ENCODE measurements around the gene CAVIN2.

The CAVIN2 gene

GRCh38 chr2:191839918-191840804 lies 6.7 kb downstream of the CAVIN2 start:
- DNase-seq (ENCODE audit: low read depth) = no peak

DNA sequence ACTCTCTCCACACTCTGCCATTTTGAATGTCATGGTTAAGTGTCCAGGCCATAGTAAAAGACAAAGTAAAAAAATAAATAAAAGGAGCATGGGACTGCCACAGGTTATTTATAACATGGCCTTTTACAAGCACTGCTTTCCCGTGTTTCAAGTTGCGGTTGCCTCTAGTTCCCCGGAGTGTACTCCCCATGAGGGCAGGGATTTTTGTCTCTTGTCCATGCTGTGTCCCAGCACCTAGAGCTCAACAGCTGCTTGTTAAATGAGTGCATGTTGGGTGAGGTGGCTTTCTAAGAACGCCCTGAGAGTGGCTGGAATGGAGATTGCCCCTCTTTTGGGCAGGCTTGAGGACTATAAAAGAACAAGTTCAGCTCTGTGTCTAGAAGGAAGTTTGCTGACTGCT lies 8.4 kb downstream of the CAVIN2 start:
- no peak for DNase-seq (ENCODE audit: low read depth)

- no peak for DNase-seq (ENCODE audit: low read depth)
These were observed 9.8 kb downstream of the CAVIN2 start for GRCh38 chr2:191836853-191837769.

DNA sequence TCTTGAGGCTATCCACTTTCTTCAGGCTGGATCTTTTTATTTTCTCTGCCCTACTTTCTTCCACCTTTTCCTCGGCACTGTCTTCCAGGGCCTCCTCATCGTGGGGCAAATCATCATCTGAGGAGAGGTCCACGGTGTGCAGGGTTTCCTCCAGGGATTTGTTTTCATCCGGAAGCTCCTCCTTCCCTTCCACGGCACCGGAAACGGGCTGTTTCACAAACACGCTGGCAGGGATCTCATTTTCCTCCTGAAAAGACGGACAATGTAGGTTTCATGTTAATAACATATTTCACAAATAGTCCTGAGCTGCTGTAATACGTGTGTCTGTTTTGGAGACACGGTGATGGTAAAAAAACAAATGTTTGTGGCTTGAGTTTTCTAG lies 10.4 kb downstream of the CAVIN2 start:
- no peak for DNase-seq (ENCODE audit: low read depth)

DNA sequence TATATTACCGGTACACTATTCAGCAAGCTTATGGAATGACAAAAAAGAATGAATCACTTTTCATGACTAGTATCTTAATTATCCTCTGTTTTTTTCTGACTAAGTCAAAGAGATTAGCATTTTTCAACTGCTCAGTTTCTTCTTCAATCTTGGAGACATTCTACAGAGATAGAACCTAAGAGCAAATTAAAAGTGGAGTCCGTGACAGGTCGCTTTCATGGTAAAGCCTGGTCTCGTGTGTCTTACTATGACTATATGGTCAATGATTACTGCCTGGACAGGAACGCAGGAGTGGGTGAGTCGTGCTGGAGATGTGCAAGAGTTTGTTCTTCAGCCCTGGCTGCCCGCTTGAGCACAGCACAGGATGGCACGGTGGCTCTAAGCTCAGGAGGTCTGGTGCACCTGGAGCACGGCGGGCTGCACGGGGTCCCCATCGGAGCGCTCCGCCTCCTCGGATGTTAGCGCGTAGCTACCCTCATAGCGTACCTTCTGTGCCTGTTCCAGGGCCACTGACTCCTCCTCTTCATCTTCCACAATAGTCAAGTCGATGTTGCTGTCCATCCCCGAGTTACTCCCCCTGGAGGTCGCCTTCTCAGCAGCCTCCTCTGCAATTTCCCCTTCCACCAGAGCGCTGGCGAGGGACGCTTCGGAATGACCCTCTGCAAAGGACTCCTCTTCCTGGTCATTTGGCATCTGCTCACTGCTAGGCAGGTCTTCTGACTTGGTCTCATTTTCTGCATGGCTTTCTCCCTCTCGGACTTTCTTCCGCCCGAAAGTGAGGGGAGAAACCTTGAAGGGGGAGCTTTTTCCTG lies 11.1 kb downstream of the CAVIN2 start:
- DNase-seq (ENCODE audit: low read depth) = no peak

GRCh38 chr2:191835100-191835499 lies 11.8 kb downstream of the CAVIN2 start:
- DNase-seq (ENCODE audit: low read depth) = no peak

GRCh38 chr2:191833356-191833755 lies 13.5 kb downstream of the CAVIN2 start:
- no peak for DNase-seq (ENCODE audit: low read depth)

- no peak for DNase-seq (ENCODE audit: low read depth)
These were observed 14.2 kb downstream of the CAVIN2 start for GRCh38 chr2:191832668-191833067.

DNA sequence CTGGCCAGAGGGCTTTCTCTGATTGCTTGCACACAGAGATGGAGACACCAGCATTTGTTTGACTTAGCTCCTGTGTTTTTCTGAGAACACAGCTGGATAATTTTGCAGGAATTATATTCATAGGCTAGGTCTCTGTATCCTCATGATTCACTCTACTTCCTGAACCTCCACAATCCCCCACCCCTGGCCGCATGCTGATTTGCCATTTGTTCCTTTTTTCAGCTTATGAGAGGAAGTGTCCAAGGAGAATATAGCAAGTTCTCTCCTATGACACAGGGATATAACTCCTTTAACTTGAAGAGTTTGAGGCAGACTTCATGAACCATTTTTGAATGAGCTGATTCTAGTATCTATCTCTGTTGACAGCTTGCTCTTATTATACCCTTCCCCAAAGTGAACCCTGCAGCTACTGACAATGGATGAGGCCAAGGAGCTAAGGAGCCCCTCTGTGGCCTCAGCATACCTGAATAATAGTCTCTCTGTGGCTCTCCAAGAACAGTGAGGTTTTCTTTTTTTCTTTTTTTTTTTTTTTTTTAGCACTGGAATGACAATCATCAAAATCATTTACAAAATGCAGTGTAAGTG lies 15.4 kb downstream of the CAVIN2 start:
- no peak for DNase-seq (ENCODE audit: low read depth)

DNA sequence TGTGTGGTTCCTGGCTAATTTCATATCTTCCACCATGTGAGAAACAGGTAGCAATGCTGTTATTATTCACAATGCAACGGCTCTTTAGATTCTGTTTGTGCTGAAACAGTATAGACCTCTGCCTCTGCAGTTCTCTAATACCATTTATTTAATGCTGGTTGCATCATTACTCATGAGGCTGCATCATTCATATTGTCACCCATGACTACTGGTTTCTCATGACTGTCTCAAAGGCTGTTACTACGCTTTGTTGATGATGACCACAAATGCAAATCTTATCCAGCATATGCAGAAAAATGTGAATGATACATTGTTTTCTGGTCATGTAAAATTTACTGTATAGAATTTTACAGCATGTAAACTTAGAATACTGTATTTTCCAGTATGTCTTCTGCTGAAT lies 22.5 kb downstream of the CAVIN2 start:
- DNase-seq (ENCODE audit: low read depth) = no peak

DNA sequence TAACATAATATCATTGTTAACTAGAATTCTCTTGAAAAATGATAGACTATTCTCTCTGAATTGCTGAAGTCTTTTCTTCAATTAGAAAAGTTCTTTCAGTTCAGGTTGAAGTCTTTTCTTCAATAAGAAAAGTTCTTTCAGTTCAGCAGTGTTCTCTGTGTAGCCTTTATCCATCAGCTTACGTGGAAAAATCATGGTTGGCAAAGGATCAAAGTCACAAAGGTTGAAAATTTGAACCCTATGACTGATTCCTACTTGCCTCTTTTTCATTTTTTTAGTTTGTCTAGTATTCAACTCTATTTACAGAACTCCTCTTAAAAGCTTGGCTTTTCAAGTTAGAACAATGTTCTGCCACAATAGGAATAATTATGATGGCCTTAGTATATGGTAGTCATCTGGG lies 25.8 kb downstream of the CAVIN2 start:
- DNase-seq (ENCODE audit: low read depth) = no peak

DNA sequence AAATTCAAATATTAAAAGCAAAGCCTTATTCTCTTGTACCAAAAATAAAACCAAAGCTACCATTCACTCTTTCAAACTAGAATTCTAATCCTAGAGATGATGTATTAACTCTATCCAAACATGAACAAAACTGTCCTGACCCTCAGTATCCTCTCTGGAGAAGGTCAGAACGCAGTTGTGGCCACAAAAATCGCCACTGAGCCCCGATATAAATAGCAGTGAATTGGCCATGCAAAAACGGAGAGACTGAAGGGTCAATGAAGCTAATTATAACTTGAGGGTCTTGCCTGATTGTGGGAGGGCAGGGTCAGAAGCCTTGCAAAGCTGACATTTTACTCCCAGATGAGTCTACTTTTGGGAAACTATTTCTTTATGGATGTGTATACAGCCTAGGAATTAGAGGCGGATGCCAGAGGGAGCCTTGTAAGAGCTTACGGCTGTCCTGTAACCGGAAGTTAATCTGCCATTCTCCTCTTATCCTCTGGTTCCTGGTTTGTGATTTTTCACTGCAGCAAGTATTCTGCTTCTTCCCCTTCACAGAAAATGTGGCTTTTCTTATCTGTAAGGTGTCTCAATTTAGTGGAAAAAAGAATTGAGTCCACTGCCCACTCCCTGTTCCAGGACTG lies 28.1 kb downstream of the CAVIN2 start:
- no peak for DNase-seq (ENCODE audit: low read depth)

DNA sequence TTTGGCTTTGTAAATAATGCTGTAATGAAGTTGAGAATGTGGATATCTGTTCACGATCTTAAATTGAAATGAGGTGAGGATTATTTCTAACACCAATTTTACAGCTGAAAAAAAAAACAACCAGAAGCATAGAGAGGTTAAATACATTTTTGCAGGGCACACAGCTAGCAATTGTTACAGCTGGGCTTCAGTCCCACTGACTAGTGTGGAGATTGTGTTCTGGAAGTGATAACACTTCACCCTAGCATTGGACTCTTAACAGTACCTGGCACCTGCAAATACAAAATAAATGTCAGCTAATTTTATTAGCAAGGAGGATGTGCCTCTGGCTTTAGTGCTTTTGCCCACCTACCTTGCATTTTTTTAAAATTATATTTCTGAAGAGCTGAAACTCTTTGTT lies 28.8 kb downstream of the CAVIN2 start:
- no peak for DNase-seq (ENCODE audit: low read depth)

GRCh38 chr2:191815010-191815409 lies 31.9 kb downstream of the CAVIN2 start:
- DNase-seq (ENCODE audit: low read depth) = no peak

GRCh38 chr2:191813943-191814342 lies 32.9 kb downstream of the CAVIN2 start:
- no peak for DNase-seq (ENCODE audit: low read depth)

DNA sequence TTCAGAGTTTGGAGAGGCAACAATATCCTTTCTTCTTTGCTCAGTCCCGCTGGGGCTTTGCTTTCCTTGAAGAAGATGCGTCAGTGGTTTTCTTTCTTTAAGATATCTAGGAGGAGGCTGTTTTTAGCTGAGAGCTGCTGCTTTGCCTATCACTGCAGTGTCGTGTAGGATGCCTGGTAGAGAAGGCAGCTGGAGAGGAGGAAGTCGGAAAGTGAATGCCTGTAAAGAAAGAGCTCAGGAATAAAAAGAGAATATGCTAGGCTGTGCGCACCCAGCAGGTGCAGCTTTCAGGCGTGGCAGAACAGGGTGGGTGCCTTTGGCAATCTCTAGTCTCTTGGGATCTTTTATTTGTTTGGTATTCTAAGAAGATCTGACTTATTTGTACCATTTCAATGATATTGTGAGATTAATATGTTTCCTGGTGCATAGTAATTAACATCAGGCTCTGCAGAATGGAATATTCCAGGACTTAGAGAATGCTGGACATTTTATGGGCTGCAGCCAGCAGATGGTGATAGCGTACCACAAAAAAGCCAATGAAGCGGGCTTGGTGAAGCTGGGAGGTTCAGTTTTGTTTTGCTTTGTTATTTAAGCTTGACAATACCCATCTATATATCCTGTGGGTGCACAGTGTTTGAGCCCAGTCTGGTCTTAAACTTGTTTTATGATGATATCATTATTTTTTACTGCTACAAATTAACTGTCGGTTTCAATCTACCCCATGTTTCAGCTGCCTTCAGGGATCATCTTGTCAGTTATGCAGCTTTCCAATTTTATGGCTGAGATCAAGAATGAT lies 34.9 kb downstream of the CAVIN2 start:
- peak; percentile 16 for DNase-seq (ENCODE audit: low read depth)

DNA sequence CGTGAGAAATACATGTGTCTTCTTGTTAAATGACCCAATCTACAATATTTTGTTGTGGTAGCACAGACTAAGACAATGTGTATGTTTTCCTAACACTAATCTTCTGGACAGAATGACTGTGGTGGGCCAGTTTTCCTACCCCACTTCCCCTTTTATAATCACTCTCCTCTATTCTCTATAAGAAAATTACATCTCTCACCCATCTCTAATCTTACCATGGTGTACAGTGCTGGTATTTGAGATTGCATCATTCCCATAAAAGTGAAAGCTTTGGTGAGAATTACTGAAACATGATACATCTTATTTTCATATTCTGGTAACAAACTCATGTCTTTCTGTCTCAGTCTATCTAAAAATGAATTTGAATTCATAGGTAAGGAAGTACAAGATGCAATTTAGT lies 40.5 kb downstream of the CAVIN2 start:
- no peak for DNase-seq (ENCODE audit: low read depth)

- no peak for DNase-seq (ENCODE audit: low read depth)
These were observed 42.1 kb downstream of the CAVIN2 start for GRCh38 chr2:191804766-191805165.

DNA sequence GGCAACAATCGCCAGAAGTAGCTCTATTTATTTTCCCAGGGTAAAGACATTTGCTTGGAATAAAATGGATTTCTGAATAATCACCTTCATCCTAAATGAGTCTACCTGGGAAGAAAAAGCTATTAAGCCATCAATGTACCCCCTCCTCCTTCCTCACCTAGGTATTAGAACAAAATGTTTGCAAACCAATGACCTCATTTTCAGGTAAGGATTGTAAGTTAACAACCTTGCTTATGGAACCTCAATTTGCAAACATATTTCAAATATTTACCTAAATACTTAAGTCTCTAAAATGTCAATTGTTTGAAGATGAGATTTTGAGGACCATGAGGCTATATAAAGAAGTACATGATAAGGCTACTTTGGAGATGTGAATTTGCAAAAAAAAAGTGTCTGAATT lies 43.9 kb downstream of the CAVIN2 start:
- no peak for DNase-seq (ENCODE audit: low read depth)

DNA sequence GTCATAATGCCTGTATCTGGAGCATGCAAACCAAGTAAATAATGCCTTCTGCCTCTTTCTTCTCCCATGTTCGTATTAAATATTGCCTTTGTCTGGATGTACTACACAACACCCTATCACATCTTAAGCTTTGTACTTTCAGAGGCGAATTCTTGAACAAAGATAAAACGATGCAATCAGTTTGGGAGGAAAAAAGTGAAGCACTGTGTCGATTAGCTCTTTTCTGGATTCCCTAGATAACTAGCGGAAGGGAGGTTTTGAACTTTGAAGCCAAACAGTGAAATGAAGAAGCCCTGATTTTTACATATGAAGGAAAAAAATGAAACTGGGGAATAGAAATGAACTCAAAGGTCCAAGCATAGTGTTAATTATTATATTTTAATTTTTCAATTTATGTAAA lies 44.7 kb downstream of the CAVIN2 start:
- no peak for DNase-seq (ENCODE audit: low read depth)

GRCh38 chr2:191800874-191801273 lies 46.0 kb downstream of the CAVIN2 start:
- no peak for DNase-seq (ENCODE audit: low read depth)
